H1 (cell line): ENCODE data around the gene OGFRL1.

Source experiments
- KDM5A ChIP-seq: fragments of 200-600 bp; IDR thresholded peaks from 2 replicates; pipeline ENCODE4 v1.7.1; 2012; ENCODE audit warnings: mild to moderate bottlenecking, low read length, inconsistent platforms, mixed read lengths
- POLR2AphosphoS5 ChIP-seq: IDR thresholded peaks from 2 replicates; pipeline ENCODE4 v1.6.1; 2011; ENCODE audit warnings: low read depth, low read length

GRCh38 chr6:71294121-71294523 lies 5.5 kb downstream of the OGFRL1 start:
- TF ChIP-seq KDM5A (no peak), POLR2AphosphoS5 (no peak)
